22Rv1 (cell line): ENCODE results near the gene SLC4A1AP.
"Not testable (repeated sequence)": the region's sequence is repeated elsewhere in the genome, so short reads cannot be mapped to it uniquely, and the experiment has no call there.

Source experiments
- ZFX ChIP-seq: fragments of 450-650 bp; IDR thresholded peaks from 2 replicates; pipeline ENCODE4 v1.6.1; 2017; ENCODE audit warnings: antibody characterized with exemption, borderline replicate concordance
- TF ChIP-seq, protein P1 (sequence below): fragments of 450-650 bp; IDR thresholded peaks from 2 replicates; pipeline ENCODE4 v1.5.1; 2017; ENCODE audit warnings: mild to moderate bottlenecking

GRCh38 chr2:27626921-27627320, 36.8 kb upstream of the SLC4A1AP start:
- TF ChIP-seq, protein P1, sequence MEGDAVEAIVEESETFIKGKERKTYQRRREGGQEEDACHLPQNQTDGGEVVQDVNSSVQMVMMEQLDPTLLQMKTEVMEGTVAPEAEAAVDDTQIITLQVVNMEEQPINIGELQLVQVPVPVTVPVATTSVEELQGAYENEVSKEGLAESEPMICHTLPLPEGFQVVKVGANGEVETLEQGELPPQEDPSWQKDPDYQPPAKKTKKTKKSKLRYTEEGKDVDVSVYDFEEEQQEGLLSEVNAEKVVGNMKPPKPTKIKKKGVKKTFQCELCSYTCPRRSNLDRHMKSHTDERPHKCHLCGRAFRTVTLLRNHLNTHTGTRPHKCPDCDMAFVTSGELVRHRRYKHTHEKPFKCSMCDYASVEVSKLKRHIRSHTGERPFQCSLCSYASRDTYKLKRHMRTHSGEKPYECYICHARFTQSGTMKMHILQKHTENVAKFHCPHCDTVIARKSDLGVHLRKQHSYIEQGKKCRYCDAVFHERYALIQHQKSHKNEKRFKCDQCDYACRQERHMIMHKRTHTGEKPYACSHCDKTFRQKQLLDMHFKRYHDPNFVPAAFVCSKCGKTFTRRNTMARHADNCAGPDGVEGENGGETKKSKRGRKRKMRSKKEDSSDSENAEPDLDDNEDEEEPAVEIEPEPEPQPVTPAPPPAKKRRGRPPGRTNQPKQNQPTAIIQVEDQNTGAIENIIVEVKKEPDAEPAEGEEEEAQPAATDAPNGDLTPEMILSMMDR = not testable (repeated sequence)
- TF ChIP-seq ZFX = not testable (repeated sequence)
